Osteocyte (in vitro differentiated cells): ENCODE data around the gene TMEM154. TPM values are rescaled to one million over a fixed set of nuclear protein-coding genes. Genes with fewer than 3 reads are reported as not detected.
A peak's percentile ranks its signal among the peaks of the same experiment; 100 is the strongest.

Experiments used
- DNase-seq: peaks from one replicate; pipeline ENCODE4 v3.0.0; 2021; ENCODE audit warnings: mixed read lengths; ENCODE audit not compliant: unreplicated experiment; ENCODE audit errors: extremely low spot score
- H3K27ac Mint-ChIP-seq: one replicate; pipeline ENCODE4 v1.8.0; 2021; ENCODE audit warnings: mild to moderate bottlenecking, mixed read lengths; ENCODE audit not compliant: unreplicated experiment
- H3K27me3 Mint-ChIP-seq: one replicate; pipeline ENCODE4 v1.8.0; 2021; ENCODE audit warnings: mixed read lengths; ENCODE audit not compliant: unreplicated experiment
- H3K36me3 Mint-ChIP-seq: one replicate; pipeline ENCODE4 v1.8.0; 2021; ENCODE audit warnings: mixed read lengths; ENCODE audit not compliant: unreplicated experiment
- H3K4me1 Mint-ChIP-seq: one replicate; pipeline ENCODE4 v1.8.0; 2021; ENCODE audit warnings: mixed read lengths; ENCODE audit not compliant: unreplicated experiment
- H3K4me3 Mint-ChIP-seq: one replicate; pipeline ENCODE4 v1.8.0; 2021; ENCODE audit warnings: mild to moderate bottlenecking, moderate library complexity, mixed read lengths; ENCODE audit not compliant: unreplicated experiment
- H3K9me3 Mint-ChIP-seq: one replicate; pipeline ENCODE4 v1.8.0; 2021; ENCODE audit warnings: mixed read lengths; ENCODE audit not compliant: unreplicated experiment
- CTCF ChIP-seq: fragments of 200-600 bp; sonication (generic); IDR thresholded peaks from 2 replicates; pipeline ENCODE4 v1.5.0; 2021; ENCODE audit warnings: antibody characterized with exemption, mild to moderate bottlenecking, moderate library complexity
- total RNA-seq: library from RNA; stranded (reverse); gene quantifications from 2 replicates; pipeline ENCODE4 v1.2.1, GENCODE V29; 2021

TMEM154 gene
- total RNA-seq, 1 donor from 2014 or later, result 1.4 TPM

GRCh38 chr4:152626790-152627189 lies 53.0 kb downstream of the TMEM154 start:
- Mint-ChIP-seq H3K4me1 (no peaks in the 10 kb centered on the region), H3K9me3 (no peaks in the 10 kb centered on the region), H3K36me3 (no peaks in the 10 kb centered on the region), H3K4me3 (no peak overlapping the region), H3K27ac (no peak overlapping the region), H3K27me3 (peaks cover 4% of the 10 kb centered on the region)
- no peak for TF ChIP-seq CTCF
- no peak for DNase-seq

- Mint-ChIP-seq H3K4me1 (no peaks in the 10 kb centered on the region), H3K27me3 (peaks cover 25% of the 10 kb centered on the region), H3K27ac (no peak overlapping the region), H3K9me3 (no peaks in the 10 kb centered on the region), H3K4me3 (no peak overlapping the region), H3K36me3 (no peaks in the 10 kb centered on the region)
- DNase-seq, result no peak
- TF ChIP-seq CTCF, result no peak
These were observed 58.9 kb downstream of the TMEM154 start for GRCh38 chr4:152620915-152621314.

- Mint-ChIP-seq H3K27me3 (peaks cover 27% of the 10 kb centered on the region), H3K27ac (no peak overlapping the region), H3K9me3 (no peaks in the 10 kb centered on the region), H3K36me3 (no peaks in the 10 kb centered on the region), H3K4me3 (no peak overlapping the region), H3K4me1 (no peaks in the 10 kb centered on the region)
- DNase-seq, result no peak
- TF ChIP-seq CTCF, result no peak
These were observed 59.6 kb downstream of the TMEM154 start for GRCh38 chr4:152620218-152620617.

- peaks cover 31% of the 10 kb centered on the region for H3K27me3 Mint-ChIP-seq
- H3K4me1 Mint-ChIP-seq, result no peaks in the 10 kb centered on the region
- H3K4me3 Mint-ChIP-seq, result no peak overlapping the region
- H3K27ac Mint-ChIP-seq, result no peak overlapping the region
- H3K9me3 Mint-ChIP-seq, result no peaks in the 10 kb centered on the region
- peak; percentile 64 for DNase-seq
- TF ChIP-seq CTCF, result no peak
- H3K36me3 Mint-ChIP-seq, result no peaks in the 10 kb centered on the region
These were observed 60.2 kb downstream of the TMEM154 start for GRCh38 chr4:152619556-152619955.

- H3K4me3 Mint-ChIP-seq, result no peak overlapping the region
- no peaks in the 10 kb centered on the region for H3K36me3 Mint-ChIP-seq
- peaks cover 37% of the 10 kb centered on the region for H3K27me3 Mint-ChIP-seq
- no peak for DNase-seq
- no peak overlapping the region for H3K27ac Mint-ChIP-seq
- TF ChIP-seq CTCF, result no peak
- no peaks in the 10 kb centered on the region for H3K4me1 Mint-ChIP-seq
- H3K9me3 Mint-ChIP-seq, result no peaks in the 10 kb centered on the region
These were observed 60.8 kb downstream of the TMEM154 start for GRCh38 chr4:152618971-152619370.
